WTC11 (cell line): ENCODE data around the gene PRSS53. TPM values are rescaled to one million over a fixed set of nuclear protein-coding genes. Genes with fewer than 3 reads are reported as not detected.

ENCODE experiments used
- ATF3 ChIP-seq: sonication (generic); formaldehyde crosslinking; conservative IDR thresholded peaks from 2 replicates; pipeline ENCODE4 v1.8.1; 2022; ENCODE audit warnings: mild to moderate bottlenecking, missing genetic modification reagents
- ATF6 ChIP-seq: sonication (generic); formaldehyde crosslinking; IDR thresholded peaks from 2 replicates; pipeline ENCODE4 v1.8.1; 2023; ENCODE audit warnings: mild to moderate bottlenecking, missing genetic modification reagents
- CTCF ChIP-seq: fragments of 200-600 bp; IDR thresholded peaks from 2 replicates; pipeline ENCODE4 v1.8.0; 2022; ENCODE audit warnings: antibody characterized with exemption
- E2F4 ChIP-seq: sonication (generic); formaldehyde crosslinking; IDR thresholded peaks from 2 replicates; pipeline ENCODE4 v1.8.1; 2022; ENCODE audit warnings: low read depth, mild to moderate bottlenecking, moderate library complexity, missing genetic modification reagents, borderline replicate concordance
- ESRRA ChIP-seq: sonication (generic); formaldehyde crosslinking; IDR thresholded peaks from 2 replicates; pipeline ENCODE4 v1.8.1; 2022; ENCODE audit warnings: mild to moderate bottlenecking, missing genetic modification reagents, borderline replicate concordance
- FOXP1 ChIP-seq: sonication (generic); formaldehyde crosslinking; IDR thresholded peaks from 2 replicates; pipeline ENCODE4 v1.8.0; 2022; ENCODE audit warnings: missing genetic modification reagents, mild to moderate bottlenecking, moderate library complexity, borderline replicate concordance
- GTF2I ChIP-seq: fragments of 250-450 bp; sonication (Bioruptor Pico); conservative IDR thresholded peaks from 2 replicates; pipeline ENCODE4 v1.4.0; 2021; ENCODE audit warnings: mild to moderate bottlenecking
- JAZF1 ChIP-seq: fragments of 250-450 bp; sonication (Bioruptor Pico); IDR thresholded peaks from 2 replicates; pipeline ENCODE4 v1.9.0; 2021; ENCODE audit warnings: moderate library complexity, mild to moderate bottlenecking, inconsistent platforms
- MLX ChIP-seq: sonication (generic); formaldehyde crosslinking; IDR thresholded peaks from 2 replicates; pipeline ENCODE4 v1.8.1; 2023; ENCODE audit warnings: mild to moderate bottlenecking, missing genetic modification reagents, moderate library complexity
- MXD4 ChIP-seq: fragments of 250-450 bp; sonication (Bioruptor Pico); IDR thresholded peaks from 2 replicates; pipeline ENCODE4 v1.8.0; 2021; ENCODE audit warnings: mild to moderate bottlenecking, moderate library complexity, borderline replicate concordance
- MYBL2 ChIP-seq: sonication (generic); formaldehyde crosslinking; IDR thresholded peaks from 2 replicates; pipeline ENCODE4 v1.8.1; 2023; ENCODE audit warnings: mild to moderate bottlenecking, moderate library complexity, missing genetic modification reagents
- NR3C1 ChIP-seq: sonication (generic); formaldehyde crosslinking; conservative IDR thresholded peaks from 2 replicates; pipeline ENCODE4 v1.8.1; 2023; ENCODE audit warnings: low read depth, mild to moderate bottlenecking, missing genetic modification reagents
- OVOL2 ChIP-seq: fragments of 250-450 bp; sonication (Bioruptor Pico); IDR thresholded peaks from 2 replicates; pipeline ENCODE4 v1.9.0; 2021; ENCODE audit warnings: mild to moderate bottlenecking, borderline replicate concordance
- RORB ChIP-seq: fragments of 250-450 bp; sonication (Bioruptor Pico); IDR thresholded peaks from 2 replicates; pipeline ENCODE4 v1.9.0; 2021; ENCODE audit warnings: mild to moderate bottlenecking
- SMAD3 ChIP-seq: sonication (generic); formaldehyde crosslinking; IDR thresholded peaks from 2 replicates; pipeline ENCODE4 v1.8.0; 2022; ENCODE audit warnings: missing genetic modification reagents, mild to moderate bottlenecking, borderline replicate concordance
- SMAD4 ChIP-seq: sonication (generic); formaldehyde crosslinking; IDR thresholded peaks from 2 replicates; pipeline ENCODE4 v1.8.0; 2022; ENCODE audit warnings: mild to moderate bottlenecking, missing genetic modification reagents
- TEAD4 ChIP-seq: sonication (generic); formaldehyde crosslinking; IDR thresholded peaks from 2 replicates; pipeline ENCODE4 v1.8.0; 2022; ENCODE audit warnings: mild to moderate bottlenecking, missing genetic modification reagents
- ZNF219 ChIP-seq: sonication (generic); formaldehyde crosslinking; IDR thresholded peaks from 2 replicates; pipeline ENCODE4 v1.8.0; 2023; ENCODE audit warnings: missing genetic modification reagents, mild to moderate bottlenecking, borderline replicate concordance
- ZSCAN18 ChIP-seq: fragments of 250-450 bp; sonication (Bioruptor Pico); IDR thresholded peaks from 2 replicates; pipeline ENCODE4 v2.1.2; 2022; ENCODE audit warnings: mild to moderate bottlenecking, moderate library complexity
- total RNA-seq: library from RNA; stranded (reverse); gene quantifications from 3 replicates; pipeline ENCODE4 v1.2.3, GENCODE V29; 2021
- TF ChIP-seq, protein P1 (sequence below): sonication (generic); formaldehyde crosslinking; IDR thresholded peaks from 2 replicates; pipeline ENCODE4 v1.8.1; 2023; ENCODE audit warnings: mild to moderate bottlenecking, moderate library complexity, missing genetic modification reagents
- TF ChIP-seq, protein P2 (sequence below): sonication (generic); formaldehyde crosslinking; IDR thresholded peaks from 2 replicates; pipeline ENCODE4 v1.8.0; 2023; ENCODE audit warnings: missing genetic modification reagents, mild to moderate bottlenecking, borderline replicate concordance
- TF ChIP-seq, protein P3 (sequence below): sonication (generic); formaldehyde crosslinking; IDR thresholded peaks from 2 replicates; pipeline ENCODE4 v1.8.1; 2023; ENCODE audit warnings: mild to moderate bottlenecking, missing genetic modification reagents
- TF ChIP-seq, protein P4 (sequence below): sonication (generic); formaldehyde crosslinking; IDR thresholded peaks from 2 replicates; pipeline ENCODE4 v1.8.0; 2022; ENCODE audit warnings: mild to moderate bottlenecking, missing genetic modification reagents

The PRSS53 gene
- total RNA-seq, 1 experiment from 2014 or later = 4.9 TPM

DNA sequence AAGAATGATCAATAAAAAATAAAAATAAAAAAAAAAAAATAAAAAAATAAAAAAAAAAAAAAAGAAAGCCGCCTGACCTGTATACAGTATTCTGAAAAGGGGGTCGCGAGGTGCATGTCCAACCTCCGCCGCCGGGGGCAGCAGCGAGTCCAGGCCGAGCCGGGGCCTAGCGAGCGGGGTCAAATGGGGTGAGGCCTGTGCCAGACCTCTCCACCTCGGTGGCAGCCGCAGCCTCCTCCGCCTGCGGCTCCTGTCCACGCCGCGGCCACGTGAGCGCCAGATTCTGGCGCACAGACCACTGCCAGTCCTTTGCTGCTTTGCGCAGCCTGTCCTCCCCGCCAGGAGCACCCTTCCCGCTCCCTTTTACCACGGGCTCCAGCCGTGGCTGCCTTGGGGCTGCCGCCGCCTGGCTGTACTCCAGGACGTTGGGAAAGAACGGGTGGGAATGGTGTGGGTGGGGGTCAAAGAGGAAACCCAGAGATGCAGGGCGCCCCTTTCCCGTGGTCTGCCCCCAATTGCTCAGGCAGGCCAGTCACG lies 17.0 kb upstream of the PRSS53 start (continued):
- TF ChIP-seq E2F4 (CRISPR knock-in tag) (no peak), FOXP1 (CRISPR knock-in tag) (no peak), ATF6 (CRISPR knock-in tag) (no peak), SMAD4 (no peak), ATF3 (CRISPR knock-in tag) (no peak), CTCF (peak; percentile 86), JAZF1 (CRISPR knock-in tag) (no peak), ZNF219 (CRISPR knock-in tag) (no peak), SMAD3 (CRISPR knock-in tag) (no peak), NR3C1 (no peak), RORB (CRISPR knock-in tag) (no peak), GTF2I (no peak), MYBL2 (CRISPR knock-in tag) (no peak), MXD4 (no peak), TEAD4 (CRISPR knock-in tag) (no peak), OVOL2 (no peak), ZSCAN18 (CRISPR knock-in tag) (no peak), MLX (CRISPR knock-in tag) (no peak), ESRRA (CRISPR knock-in tag) (no peak)
- TF ChIP-seq, protein P1, sequence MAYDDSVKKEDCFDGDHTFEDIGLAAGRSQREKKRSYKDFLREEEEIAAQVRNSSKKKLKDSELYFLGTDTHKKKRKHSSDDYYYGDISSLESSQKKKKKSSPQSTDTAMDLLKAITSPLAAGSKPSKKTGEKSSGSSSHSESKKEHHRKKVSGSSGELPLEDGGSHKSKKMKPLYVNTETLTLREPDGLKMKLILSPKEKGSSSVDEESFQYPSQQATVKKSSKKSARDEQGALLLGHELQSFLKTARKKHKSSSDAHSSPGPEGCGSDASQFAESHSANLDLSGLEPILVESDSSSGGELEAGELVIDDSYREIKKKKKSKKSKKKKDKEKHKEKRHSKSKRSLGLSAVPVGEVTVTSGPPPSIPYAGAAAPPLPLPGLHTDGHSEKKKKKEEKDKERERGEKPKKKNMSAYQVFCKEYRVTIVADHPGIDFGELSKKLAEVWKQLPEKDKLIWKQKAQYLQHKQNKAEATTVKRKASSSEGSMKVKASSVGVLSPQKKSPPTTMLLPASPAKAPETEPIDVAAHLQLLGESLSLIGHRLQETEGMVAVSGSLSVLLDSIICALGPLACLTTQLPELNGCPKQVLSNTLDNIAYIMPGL (CRISPR knock-in tag) = no peak
- TF ChIP-seq, protein P2, sequence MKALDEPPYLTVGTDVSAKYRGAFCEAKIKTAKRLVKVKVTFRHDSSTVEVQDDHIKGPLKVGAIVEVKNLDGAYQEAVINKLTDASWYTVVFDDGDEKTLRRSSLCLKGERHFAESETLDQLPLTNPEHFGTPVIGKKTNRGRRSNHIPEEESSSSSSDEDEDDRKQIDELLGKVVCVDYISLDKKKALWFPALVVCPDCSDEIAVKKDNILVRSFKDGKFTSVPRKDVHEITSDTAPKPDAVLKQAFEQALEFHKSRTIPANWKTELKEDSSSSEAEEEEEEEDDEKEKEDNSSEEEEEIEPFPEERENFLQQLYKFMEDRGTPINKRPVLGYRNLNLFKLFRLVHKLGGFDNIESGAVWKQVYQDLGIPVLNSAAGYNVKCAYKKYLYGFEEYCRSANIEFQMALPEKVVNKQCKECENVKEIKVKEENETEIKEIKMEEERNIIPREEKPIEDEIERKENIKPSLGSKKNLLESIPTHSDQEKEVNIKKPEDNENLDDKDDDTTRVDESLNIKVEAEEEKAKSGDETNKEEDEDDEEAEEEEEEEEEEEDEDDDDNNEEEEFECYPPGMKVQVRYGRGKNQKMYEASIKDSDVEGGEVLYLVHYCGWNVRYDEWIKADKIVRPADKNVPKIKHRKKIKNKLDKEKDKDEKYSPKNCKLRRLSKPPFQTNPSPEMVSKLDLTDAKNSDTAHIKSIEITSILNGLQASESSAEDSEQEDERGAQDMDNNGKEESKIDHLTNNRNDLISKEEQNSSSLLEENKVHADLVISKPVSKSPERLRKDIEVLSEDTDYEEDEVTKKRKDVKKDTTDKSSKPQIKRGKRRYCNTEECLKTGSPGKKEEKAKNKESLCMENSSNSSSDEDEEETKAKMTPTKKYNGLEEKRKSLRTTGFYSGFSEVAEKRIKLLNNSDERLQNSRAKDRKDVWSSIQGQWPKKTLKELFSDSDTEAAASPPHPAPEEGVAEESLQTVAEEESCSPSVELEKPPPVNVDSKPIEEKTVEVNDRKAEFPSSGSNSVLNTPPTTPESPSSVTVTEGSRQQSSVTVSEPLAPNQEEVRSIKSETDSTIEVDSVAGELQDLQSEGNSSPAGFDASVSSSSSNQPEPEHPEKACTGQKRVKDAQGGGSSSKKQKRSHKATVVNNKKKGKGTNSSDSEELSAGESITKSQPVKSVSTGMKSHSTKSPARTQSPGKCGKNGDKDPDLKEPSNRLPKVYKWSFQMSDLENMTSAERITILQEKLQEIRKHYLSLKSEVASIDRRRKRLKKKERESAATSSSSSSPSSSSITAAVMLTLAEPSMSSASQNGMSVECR (CRISPR knock-in tag) = no peak
- TF ChIP-seq, protein P3, sequence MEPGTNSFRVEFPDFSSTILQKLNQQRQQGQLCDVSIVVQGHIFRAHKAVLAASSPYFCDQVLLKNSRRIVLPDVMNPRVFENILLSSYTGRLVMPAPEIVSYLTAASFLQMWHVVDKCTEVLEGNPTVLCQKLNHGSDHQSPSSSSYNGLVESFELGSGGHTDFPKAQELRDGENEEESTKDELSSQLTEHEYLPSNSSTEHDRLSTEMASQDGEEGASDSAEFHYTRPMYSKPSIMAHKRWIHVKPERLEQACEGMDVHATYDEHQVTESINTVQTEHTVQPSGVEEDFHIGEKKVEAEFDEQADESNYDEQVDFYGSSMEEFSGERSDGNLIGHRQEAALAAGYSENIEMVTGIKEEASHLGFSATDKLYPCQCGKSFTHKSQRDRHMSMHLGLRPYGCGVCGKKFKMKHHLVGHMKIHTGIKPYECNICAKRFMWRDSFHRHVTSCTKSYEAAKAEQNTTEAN (CRISPR knock-in tag) = no peak
- TF ChIP-seq, protein P4, sequence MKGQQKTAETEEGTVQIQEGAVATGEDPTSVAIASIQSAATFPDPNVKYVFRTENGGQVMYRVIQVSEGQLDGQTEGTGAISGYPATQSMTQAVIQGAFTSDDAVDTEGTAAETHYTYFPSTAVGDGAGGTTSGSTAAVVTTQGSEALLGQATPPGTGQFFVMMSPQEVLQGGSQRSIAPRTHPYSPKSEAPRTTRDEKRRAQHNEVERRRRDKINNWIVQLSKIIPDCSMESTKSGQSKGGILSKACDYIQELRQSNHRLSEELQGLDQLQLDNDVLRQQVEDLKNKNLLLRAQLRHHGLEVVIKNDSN = peak; percentile 21; the same call in 1 of the 2 replicates
